ENCODE measurements around the gene FAM20C.
"Not testable (repeated sequence)": the region's sequence is repeated elsewhere in the genome, so short reads cannot be mapped to it uniquely, and the experiment has no call there.

The FAM20C gene

GRCh38 chr7:179948-180694, 12.2 kb upstream of the FAM20C start:
- no peak overlapping the region for H3K27ac ChIP-seq (ENCODE audit: low read length)
- no peaks in the 10 kb centered on the region for H3K79me2 ChIP-seq (ENCODE audit: low read length)
- H3K9me3 ChIP-seq (ENCODE audit: insufficient read depth, low read length): no peaks in the 10 kb centered on the region
- H3K4me1 ChIP-seq (ENCODE audit: low read length): no peaks in the 10 kb centered on the region
- H3K4me3 ChIP-seq (ENCODE audit: low read length): no peak overlapping the region
- no peaks in the 10 kb centered on the region for H3K36me3 ChIP-seq (replicated peaks; ENCODE audit: low read depth, low read length)
- H2AFZ ChIP-seq (ENCODE audit: low read depth, low read length): no peak overlapping the region
- no peaks in the 10 kb centered on the region for H4K20me1 ChIP-seq (ENCODE audit: insufficient read depth, low read length)
- no peak for TF ChIP-seq EZH2phosphoT487 (IDR thresholded peaks at IDR 0.05; ENCODE audit: low read depth)
- TF ChIP-seq CTCF (IDR thresholded peaks at IDR 0.05; ENCODE audit: low read depth, low read length): no peak
- no peak overlapping the region for H3K9ac ChIP-seq (ENCODE audit: low read length)
- no peaks in the 10 kb centered on the region for H3K27me3 ChIP-seq (ENCODE audit: low read depth, low read length)
- no peak overlapping the region for H3K4me2 ChIP-seq (ENCODE audit: low read length)

GRCh38 chr7:181738-182137, 10.6 kb upstream of the FAM20C start:
- no peak overlapping the region for H3K9ac ChIP-seq (ENCODE audit: low read length)
- no peaks in the 10 kb centered on the region for H3K79me2 ChIP-seq (ENCODE audit: low read length)
- no peak overlapping the region for H3K27ac ChIP-seq (ENCODE audit: low read length)
- no peaks in the 10 kb centered on the region for H3K9me3 ChIP-seq (ENCODE audit: insufficient read depth, low read length)
- H3K36me3 ChIP-seq (replicated peaks; ENCODE audit: low read depth, low read length): no peaks in the 10 kb centered on the region
- H3K4me2 ChIP-seq (ENCODE audit: low read length): no peak overlapping the region
- no peak overlapping the region for H3K4me3 ChIP-seq (ENCODE audit: low read length)
- TF ChIP-seq CTCF (IDR thresholded peaks at IDR 0.05; ENCODE audit: low read depth, low read length) (no peak), EZH2phosphoT487 (IDR thresholded peaks at IDR 0.05; ENCODE audit: low read depth) (no peak)
- no peaks in the 10 kb centered on the region for H3K27me3 ChIP-seq (ENCODE audit: low read depth, low read length)
- no peaks in the 10 kb centered on the region for H4K20me1 ChIP-seq (ENCODE audit: insufficient read depth, low read length)
- H2AFZ ChIP-seq (ENCODE audit: low read depth, low read length): no peak overlapping the region
- no peaks in the 10 kb centered on the region for H3K4me1 ChIP-seq (ENCODE audit: low read length)

GRCh38 chr7:182502-182901, 9.9 kb upstream of the FAM20C start:
- H3K4me1 ChIP-seq (ENCODE audit: low read length); H3K9me3 ChIP-seq (ENCODE audit: insufficient read depth, low read length); H3K4me2 ChIP-seq (ENCODE audit: low read length): not testable (repeated sequence)

GRCh38 chr7:183496-184292, 8.7 kb upstream of the FAM20C start:
- Histone ChIP-seq H4K20me1 (ENCODE audit: insufficient read depth, low read length) (no peaks in the 10 kb centered on the region), H3K36me3 (replicated peaks; ENCODE audit: low read depth, low read length) (no peaks in the 10 kb centered on the region), H2AFZ (ENCODE audit: low read depth, low read length) (no peak overlapping the region), H3K4me1 (ENCODE audit: low read length) (no peaks in the 10 kb centered on the region), H3K79me2 (ENCODE audit: low read length) (no peaks in the 10 kb centered on the region), H3K27ac (ENCODE audit: low read length) (no peak overlapping the region), H3K9me3 (ENCODE audit: insufficient read depth, low read length) (no peaks in the 10 kb centered on the region), H3K9ac (ENCODE audit: low read length) (no peak overlapping the region), H3K4me2 (ENCODE audit: low read length) (no peak overlapping the region), H3K27me3 (ENCODE audit: low read depth, low read length) (no peaks in the 10 kb centered on the region), H3K4me3 (ENCODE audit: low read length) (no peak overlapping the region)
- no peak for TF ChIP-seq CTCF (IDR thresholded peaks at IDR 0.05; ENCODE audit: low read depth, low read length)
- no peak for TF ChIP-seq EZH2phosphoT487 (IDR thresholded peaks at IDR 0.05; ENCODE audit: low read depth)

More at GRCh38 chr7:182502-182901, 9.9 kb upstream of the FAM20C start:
- H2AFZ ChIP-seq (ENCODE audit: low read depth, low read length); H3K27ac ChIP-seq (ENCODE audit: low read length); H3K4me3 ChIP-seq (ENCODE audit: low read length); H3K79me2 ChIP-seq (ENCODE audit: low read length); H3K36me3 ChIP-seq (replicated peaks; ENCODE audit: low read depth, low read length); H3K9ac ChIP-seq (ENCODE audit: low read length); H3K27me3 ChIP-seq (ENCODE audit: low read depth, low read length); H4K20me1 ChIP-seq (ENCODE audit: insufficient read depth, low read length): not testable (repeated sequence)
